Measurements from ENCODE around the gene MAN2A1.
"Not testable (repeated sequence)": the region's sequence is repeated elsewhere in the genome, so short reads cannot be mapped to it uniquely, and the experiment has no call there.

Gene MAN2A1

DNA sequence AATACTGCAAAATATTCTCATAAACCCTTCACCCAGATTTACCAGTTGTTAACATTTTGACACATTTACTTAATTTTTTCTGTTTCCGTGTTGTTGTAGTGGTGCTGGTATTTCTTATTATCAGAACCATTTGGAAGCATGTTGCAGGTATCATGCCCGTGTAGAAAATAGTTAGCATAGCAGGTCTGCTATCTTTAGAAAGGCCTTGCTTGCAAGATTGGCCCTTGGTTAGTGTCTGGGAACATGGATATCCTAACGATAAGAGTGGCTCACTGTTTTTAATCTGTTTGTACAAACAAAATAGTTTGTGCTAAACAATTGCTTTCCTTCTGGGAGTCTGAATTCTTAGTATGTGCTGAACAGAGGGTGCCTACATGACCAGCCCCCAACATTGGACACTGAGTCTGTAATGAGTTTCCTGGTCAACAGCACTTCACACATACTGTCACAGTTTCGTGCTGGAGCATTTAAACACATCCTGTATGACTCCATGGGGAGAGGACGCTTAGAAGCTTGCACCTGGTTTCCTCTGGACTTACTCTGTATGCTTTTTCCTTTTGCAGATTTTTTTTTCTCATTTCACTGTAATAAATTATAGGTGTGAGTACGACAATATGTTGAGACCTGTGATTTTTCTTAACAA, 66.9 kb downstream of the MAN2A1 start:
- no peak for DNase-seq (ENCODE audit: low read depth, low spot score)

- DNase-seq (ENCODE audit: low read depth, low spot score): no peak
These were observed 67.8 kb downstream of the MAN2A1 start for GRCh38 chr5:109757490-109757889.

DNA sequence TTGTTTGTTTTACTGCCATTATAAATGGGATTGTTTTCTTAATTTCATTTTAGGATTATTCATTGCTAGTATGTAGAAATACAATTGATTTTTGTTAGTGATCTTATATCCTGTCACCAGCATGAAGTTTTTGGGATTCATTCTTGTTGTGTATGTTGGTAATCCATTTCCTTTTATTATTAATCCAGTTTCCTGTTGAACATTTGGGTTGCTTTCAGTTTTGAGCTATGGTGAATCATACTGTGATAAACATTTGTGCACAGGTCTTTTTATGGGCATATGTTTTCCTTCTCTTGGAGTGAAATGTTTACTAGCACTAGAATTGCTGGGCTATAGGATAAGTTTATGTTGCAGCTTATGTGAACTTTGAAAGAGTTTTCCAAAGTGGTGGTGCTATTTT, 69.6 kb downstream of the MAN2A1 start:
- DNase-seq (ENCODE audit: low read depth, low spot score): no peak

GRCh38 chr5:109760130-109760529, 70.4 kb downstream of the MAN2A1 start:
- not testable (repeated sequence) for DNase-seq (ENCODE audit: low read depth, low spot score)

DNA sequence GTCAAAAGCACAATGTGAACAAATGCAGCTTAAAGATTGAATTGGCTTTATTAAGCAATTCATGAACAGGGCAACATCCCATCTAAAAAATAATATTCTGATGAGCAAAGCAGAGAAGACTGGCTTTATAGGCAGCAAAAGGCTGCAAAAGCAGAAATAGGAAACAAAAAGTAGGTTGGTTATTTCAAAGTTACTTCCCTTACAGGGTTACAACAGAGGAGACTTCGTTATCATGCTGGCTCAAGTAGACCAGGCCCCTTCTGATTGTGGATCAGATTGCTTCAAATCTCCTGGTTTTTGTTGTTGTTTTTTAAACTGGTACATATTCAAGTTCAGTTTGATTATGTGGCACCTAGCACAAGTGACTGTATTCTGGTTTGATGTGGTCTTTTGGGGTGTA, 73.1 kb downstream of the MAN2A1 start:
- DNase-seq (ENCODE audit: low read depth, low spot score): no peak

- DNase-seq (ENCODE audit: low read depth, low spot score): no peak
These were observed 77.7 kb downstream of the MAN2A1 start for GRCh38 chr5:109767184-109767995.

- DNase-seq (ENCODE audit: low read depth, low spot score): no peak
These were observed 78.3 kb downstream of the MAN2A1 start for GRCh38 chr5:109767997-109768396.

DNA sequence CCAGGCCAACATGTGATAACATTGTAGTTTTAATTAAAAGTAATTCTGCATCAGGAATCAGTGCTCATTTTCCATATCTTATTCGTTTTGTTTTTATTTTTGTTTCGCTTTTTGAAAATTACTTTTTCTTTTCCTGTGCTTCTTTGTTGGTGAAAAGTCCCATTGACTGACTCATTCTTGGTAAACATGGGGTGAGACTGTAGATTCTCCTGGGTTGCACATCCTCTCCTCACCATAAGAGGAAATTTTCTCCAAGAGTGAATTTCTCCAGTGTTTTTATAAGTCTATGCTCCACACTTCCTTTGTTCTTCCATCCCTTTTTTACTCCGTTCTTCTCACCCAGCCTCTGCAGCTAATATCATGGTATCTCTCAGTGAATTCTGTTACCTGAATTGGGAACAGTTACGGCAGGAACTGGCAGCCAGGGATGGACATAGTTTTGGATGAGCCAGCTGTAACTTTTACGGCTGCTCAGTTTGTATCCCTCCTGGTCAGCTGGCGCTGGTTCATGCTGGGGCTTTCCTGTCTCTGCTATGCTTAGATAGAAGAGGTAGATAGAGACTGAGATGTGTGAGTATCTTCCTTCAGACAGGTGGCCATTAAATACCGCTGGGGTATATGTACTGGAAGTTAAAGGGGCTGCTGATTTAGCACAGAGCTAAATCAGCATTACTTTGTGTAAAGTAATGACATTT, 80.0 kb downstream of the MAN2A1 start:
- DNase-seq (ENCODE audit: low read depth, low spot score): no peak

GRCh38 chr5:109775130-109775529, 85.4 kb downstream of the MAN2A1 start:
- no peak for DNase-seq (ENCODE audit: low read depth, low spot score)

DNA sequence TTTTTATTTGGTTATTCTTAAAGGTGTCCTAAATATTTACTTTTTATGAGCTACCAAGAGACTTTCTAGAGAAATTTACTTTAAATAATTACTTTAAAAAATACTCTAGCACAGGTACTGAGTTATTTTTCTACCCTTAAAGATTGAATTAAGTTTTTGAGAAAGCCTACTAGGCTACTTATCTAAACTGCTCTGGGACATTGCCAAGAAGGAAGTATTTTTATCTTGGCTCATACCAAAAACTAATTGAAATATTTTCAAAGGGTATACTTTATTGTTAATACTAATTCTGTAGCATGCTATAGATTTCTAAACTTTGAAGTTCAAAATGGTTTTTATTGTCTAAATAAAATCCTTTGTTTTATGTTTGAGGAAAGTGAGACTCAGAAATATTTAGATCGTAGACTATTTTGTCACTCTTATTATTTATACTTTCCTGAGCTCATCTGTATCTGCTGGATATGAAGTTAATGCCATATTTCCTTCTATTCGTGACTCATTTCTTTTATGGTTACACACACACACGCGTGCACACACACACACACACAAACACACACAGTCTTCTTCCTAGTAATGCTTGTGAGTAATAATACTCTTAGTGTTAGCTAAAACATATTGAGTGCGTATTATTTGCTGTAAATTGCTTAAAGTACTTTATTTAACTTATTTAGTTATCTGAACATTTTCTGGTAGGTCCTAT, 89.5 kb downstream of the MAN2A1 start:
- no peak for DNase-seq (ENCODE audit: low read depth, low spot score)

- no peak for DNase-seq (ENCODE audit: low read depth, low spot score)
These were observed 95.0 kb downstream of the MAN2A1 start for GRCh38 chr5:109784687-109785086.

DNA sequence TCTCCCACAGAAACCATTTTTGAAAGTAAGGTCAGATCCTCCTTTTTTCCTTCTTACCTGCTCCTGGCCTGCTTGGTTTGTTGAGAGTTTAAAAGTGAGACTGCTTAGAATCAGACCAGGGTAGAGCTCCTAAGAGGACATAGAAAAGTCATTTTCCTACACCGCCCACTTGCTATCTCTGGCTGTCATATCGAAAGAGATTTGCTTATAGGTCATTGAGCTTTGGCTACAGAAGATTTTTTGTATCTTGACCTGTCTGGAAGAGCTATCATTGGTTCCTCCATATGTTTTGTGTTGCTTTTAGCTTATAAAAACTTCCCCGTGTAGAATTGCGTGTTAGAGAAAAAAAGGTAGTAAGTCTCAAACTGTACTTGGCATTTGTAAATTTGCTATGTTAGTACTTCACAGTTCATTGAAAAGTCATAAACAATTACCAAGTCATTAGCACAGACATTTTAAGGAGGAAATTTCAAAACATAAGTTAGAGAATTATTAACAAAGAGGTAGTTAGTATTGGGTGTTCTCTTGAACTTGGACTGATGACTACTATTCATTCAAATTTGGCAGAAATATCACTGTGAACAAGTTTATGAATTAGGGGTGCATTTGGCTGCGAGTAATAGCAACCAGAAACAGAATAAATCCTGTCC, 96.6 kb downstream of the MAN2A1 start:
- DNase-seq (ENCODE audit: low read depth, low spot score): no peak

DNA sequence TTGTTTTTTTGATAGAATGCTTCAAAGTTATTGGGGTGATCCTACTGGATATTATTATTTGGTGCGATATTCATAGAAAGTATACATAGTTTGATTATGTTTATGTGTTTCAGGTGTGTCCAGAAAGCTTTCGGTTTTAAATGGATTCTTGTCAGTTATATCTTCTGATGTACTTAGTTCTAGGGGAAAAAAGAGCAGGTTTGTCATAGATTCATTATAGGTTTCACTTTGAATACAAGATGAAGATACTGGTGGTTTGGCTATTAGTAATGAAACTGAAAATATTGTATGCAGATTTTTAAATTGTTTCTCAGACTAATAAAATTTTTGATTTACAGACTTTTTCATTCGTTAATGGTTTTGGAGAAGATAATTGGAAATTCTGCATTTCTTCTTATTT, 98.9 kb downstream of the MAN2A1 start:
- no peak for DNase-seq (ENCODE audit: low read depth, low spot score)

GRCh38 chr5:109792613-109793012, 102.9 kb downstream of the MAN2A1 start:
- DNase-seq (ENCODE audit: low read depth, low spot score): no peak

DNA sequence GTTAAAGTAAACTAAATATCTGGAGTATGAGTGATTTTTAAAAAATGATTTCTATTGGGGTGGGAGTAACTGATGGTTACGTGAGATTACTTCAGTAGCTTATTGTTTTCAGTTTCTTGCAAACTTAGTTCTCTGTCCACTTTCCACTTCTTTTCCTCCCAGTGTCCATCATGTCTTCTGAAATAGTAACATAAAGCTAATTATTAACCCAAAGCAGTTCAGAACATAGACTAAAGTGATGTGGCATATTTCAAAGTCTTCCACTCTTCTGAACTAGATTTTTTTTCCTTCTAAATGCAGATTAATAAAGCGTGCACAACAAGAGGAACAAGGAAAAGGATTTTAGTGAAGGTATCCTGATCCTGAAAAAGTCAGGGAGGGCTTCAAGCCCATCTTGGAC, 114.1 kb downstream of the MAN2A1 start:
- DNase-seq (ENCODE audit: low read depth, low spot score): no peak

DNA sequence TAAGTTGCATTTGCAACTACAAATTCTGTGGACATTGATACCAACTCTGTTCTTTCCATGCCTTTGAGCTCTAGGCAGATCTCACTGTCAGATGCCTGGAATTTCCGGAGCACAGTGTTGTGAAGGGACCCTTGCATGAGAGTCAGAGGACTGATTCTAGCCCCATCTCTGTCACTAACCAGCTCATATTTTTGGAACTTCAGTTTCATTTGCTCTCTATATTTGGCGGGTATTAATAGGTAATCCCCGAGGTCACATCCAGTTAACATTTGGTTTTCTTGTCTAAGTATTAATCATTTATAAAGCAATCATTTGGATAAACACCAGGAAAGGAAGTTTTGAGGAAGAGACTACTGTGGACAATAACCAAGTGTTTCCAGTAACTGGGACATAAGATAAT, 115.7 kb downstream of the MAN2A1 start:
- no peak for DNase-seq (ENCODE audit: low read depth, low spot score)

DNA sequence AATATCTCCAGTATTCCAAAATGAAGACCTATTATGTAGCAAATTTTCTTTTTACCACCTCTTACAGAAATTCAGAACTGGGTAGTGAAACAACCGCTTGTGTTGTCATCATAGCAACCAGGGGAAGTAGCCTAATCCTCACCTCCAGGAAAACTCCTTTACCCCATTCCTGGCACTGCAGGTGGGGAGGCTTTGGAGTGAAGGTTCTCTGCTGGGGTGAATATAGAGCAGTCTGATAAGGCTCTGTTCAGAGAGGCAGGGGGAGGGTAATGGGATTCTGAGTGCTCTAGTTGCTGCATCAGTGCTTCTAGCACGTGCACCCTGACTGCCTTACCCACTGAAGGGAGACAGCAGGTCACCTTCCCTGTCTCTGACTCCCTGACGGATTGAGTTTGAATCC, 116.2 kb downstream of the MAN2A1 start:
- DNase-seq (ENCODE audit: low read depth, low spot score): no peak

- DNase-seq (ENCODE audit: low read depth, low spot score): no peak
These were observed 123.0 kb downstream of the MAN2A1 start for GRCh38 chr5:109812698-109813097.

- DNase-seq (ENCODE audit: low read depth, low spot score): no peak
These were observed 127.0 kb downstream of the MAN2A1 start for GRCh38 chr5:109816732-109817131.

DNA sequence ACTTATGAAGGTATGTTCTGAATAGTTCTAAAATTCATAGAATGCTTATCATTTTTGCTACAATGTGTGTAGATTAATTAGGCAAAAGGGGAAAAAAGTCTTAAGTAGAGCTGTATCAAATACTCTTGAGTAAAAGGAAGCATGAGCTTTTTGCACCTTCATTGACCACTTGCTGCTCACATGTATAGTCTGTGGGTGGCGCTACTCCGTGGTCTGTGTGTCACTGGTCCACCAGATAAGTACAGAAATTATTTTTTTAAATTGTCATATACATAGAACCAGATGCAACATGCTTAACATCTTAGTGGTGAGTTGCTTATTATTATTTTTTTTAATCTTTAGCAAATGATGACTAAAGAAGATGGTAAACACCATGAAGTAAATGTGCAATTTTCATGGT, 130.2 kb downstream of the MAN2A1 start:
- DNase-seq (ENCODE audit: low read depth, low spot score): no peak

- DNase-seq (ENCODE audit: low read depth, low spot score): no peak
These were observed 133.9 kb downstream of the MAN2A1 start for GRCh38 chr5:109823597-109823996.

GRCh38 chr5:109825450-109825849, 135.7 kb downstream of the MAN2A1 start:
- DNase-seq (ENCODE audit: low read depth, low spot score): no peak

All from activated naive CD8-positive, alpha-beta T cell treated with anti-CD3 and anti-CD28 coated beads, Interleukin-2, amount 50 U/mL, for 16 hours (primary cell).